IPS-18c (cell line): ENCODE measurements around the gene ATP6V1C2.

Source experiments
- H3K4me3 ChIP-seq: 2 replicates; pipeline ENCODE4 v1.7.0; 2013; ENCODE audit warnings: low read depth, mild to moderate bottlenecking, low read length, moderate library complexity; ENCODE audit not compliant: insufficient read depth
- H3K9me3 ChIP-seq: one replicate; pipeline ENCODE4 v1.6.1; 2013; ENCODE audit warnings: mild to moderate bottlenecking, low read length, moderate library complexity; ENCODE audit not compliant: control insufficient read depth, insufficient read depth

ATP6V1C2 gene

GRCh38 chr2:10831400-10831985 lies 110.1 kb downstream of the ATP6V1C2 start:
- H3K4me3 ChIP-seq, result no peak overlapping the region
- H3K9me3 ChIP-seq, result no peaks in the 10 kb centered on the region

GRCh38 chr2:10832203-10832936 lies 110.9 kb downstream of the ATP6V1C2 start:
- Histone ChIP-seq H3K4me3 (no peak overlapping the region), H3K9me3 (no peaks in the 10 kb centered on the region)

GRCh38 chr2:10833021-10833420 lies 111.6 kb downstream of the ATP6V1C2 start:
- H3K4me3 ChIP-seq, result no peak overlapping the region
- no peaks in the 10 kb centered on the region for H3K9me3 ChIP-seq

GRCh38 chr2:10834068-10834655 lies 112.7 kb downstream of the ATP6V1C2 start:
- Histone ChIP-seq H3K9me3 (no peaks in the 10 kb centered on the region), H3K4me3 (no peak overlapping the region)
